ENCODE measurements around the gene BBX. TPM values are rescaled to one million over a fixed set of nuclear protein-coding genes. Genes with fewer than 3 reads are reported as not detected.

BBX gene
- total RNA-seq, 1 donor from 2014 or later: 62.3 TPM

DNA sequence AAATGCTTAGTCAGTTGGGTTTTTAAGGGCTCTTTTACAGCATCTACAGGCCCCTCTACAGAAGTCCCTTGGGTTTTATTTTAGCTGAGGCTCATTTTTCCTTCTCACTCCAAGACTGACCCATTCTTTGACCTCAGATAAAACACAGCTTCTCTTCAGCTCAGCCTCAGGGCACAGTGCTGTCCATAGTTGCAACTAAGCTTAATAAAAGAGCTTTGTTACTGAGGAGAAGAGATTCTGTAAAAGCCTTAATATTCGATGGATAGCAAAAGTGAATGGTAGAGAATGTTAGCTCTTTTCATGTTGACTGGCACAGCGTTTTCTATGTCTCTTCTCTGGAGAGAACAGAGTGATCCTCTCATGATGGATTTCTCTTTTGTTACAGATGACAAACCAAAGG, 277.9 kb downstream of the BBX start:
- H3K27ac ChIP-seq: no peak overlapping the region
- intact Hi-C loops (cut with DNase I): no loop called here
- TF ChIP-seq, protein P1, sequence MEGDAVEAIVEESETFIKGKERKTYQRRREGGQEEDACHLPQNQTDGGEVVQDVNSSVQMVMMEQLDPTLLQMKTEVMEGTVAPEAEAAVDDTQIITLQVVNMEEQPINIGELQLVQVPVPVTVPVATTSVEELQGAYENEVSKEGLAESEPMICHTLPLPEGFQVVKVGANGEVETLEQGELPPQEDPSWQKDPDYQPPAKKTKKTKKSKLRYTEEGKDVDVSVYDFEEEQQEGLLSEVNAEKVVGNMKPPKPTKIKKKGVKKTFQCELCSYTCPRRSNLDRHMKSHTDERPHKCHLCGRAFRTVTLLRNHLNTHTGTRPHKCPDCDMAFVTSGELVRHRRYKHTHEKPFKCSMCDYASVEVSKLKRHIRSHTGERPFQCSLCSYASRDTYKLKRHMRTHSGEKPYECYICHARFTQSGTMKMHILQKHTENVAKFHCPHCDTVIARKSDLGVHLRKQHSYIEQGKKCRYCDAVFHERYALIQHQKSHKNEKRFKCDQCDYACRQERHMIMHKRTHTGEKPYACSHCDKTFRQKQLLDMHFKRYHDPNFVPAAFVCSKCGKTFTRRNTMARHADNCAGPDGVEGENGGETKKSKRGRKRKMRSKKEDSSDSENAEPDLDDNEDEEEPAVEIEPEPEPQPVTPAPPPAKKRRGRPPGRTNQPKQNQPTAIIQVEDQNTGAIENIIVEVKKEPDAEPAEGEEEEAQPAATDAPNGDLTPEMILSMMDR (IDR thresholded peaks at IDR 0.05): no peak
- H3K4me1 ChIP-seq: peaks cover 26% of the 10 kb centered on the region
- H3K4me3 ChIP-seq: no peak overlapping the region
- no peak for DNase-seq
- no peaks in the 10 kb centered on the region for H3K9me3 ChIP-seq
- H3K36me3 ChIP-seq: peaks cover 64% of the 10 kb centered on the region
- no peak for ATAC-seq
- no peaks in the 10 kb centered on the region for H3K27me3 ChIP-seq

- H3K4me1 ChIP-seq: peaks cover 4% of the 10 kb centered on the region
- H3K36me3 ChIP-seq: peaks cover 86% of the 10 kb centered on the region
- H3K27ac ChIP-seq: no peak overlapping the region
- no peak for ATAC-seq
- no peaks in the 10 kb centered on the region for H3K9me3 ChIP-seq
- TF ChIP-seq, protein P1 (IDR thresholded peaks at IDR 0.05): no peak
- no peak for DNase-seq
- H3K27me3 ChIP-seq: no peaks in the 10 kb centered on the region
- no peak overlapping the region for H3K4me3 ChIP-seq
- intact Hi-C loops (cut with DNase I): no loop called here
Observed at GRCh38 chr3:107803170-107803569, 280.4 kb downstream of the BBX start.

DNA sequence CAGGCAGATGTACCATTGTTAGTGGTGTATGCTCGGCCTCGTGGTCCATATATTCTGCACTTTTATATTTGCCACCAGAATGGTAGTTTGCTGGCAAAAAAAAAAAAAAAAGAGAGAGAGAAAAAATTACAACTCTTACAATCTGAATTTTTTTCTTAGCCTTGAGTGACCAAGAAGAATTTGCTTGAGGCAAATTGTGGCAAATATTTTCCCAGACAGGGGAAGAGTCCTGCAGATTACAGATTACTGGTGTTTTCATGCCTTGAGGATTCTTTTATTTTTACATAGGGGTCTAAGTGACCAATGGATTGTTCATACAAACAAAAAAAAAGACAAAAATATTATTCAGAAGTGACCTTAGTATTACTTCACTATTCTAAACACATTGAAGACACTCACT, 283.3 kb downstream of the BBX start:
- no peaks in the 10 kb centered on the region for H3K27me3 ChIP-seq
- H3K4me1 ChIP-seq: no peaks in the 10 kb centered on the region
- DNase-seq (no peak), ATAC-seq (no peak)
- H3K9me3 ChIP-seq: no peaks in the 10 kb centered on the region
- H3K27ac ChIP-seq: no peak overlapping the region
- H3K36me3 ChIP-seq: peaks cover 72% of the 10 kb centered on the region
- no peak overlapping the region for H3K4me3 ChIP-seq
- TF ChIP-seq, protein P1 (IDR thresholded peaks at IDR 0.05): no peak
- intact Hi-C loops (cut with DNase I): no loop called here

DNA sequence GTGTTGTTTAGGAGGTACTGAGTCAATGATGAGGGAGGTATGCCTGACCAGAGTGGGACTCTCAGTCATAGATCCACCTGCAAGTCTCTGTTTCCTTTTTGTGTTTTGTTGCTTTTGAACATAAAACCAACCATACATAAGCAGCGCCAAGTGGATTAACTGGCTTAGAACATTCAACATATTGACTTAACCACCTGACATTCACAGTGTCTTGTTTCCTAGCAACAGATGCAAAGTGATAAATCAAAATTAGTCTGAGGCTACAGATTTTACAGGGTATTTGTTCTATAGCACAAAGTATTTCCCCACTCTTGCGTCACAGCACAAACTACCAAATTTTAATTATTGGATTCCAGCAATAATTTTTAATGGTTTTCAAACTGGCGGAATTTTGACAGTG, 283.8 kb downstream of the BBX start:
- Histone ChIP-seq H3K9me3 (no peaks in the 10 kb centered on the region), H3K4me3 (no peak overlapping the region), H3K27me3 (no peaks in the 10 kb centered on the region), H3K4me1 (no peaks in the 10 kb centered on the region), H3K27ac (no peak overlapping the region), H3K36me3 (peaks cover 67% of the 10 kb centered on the region)
- intact Hi-C loops (cut with DNase I): no loop called here
- TF ChIP-seq, protein P1 (IDR thresholded peaks at IDR 0.05): no peak
- no peak for ATAC-seq
- no peak for DNase-seq

DNA sequence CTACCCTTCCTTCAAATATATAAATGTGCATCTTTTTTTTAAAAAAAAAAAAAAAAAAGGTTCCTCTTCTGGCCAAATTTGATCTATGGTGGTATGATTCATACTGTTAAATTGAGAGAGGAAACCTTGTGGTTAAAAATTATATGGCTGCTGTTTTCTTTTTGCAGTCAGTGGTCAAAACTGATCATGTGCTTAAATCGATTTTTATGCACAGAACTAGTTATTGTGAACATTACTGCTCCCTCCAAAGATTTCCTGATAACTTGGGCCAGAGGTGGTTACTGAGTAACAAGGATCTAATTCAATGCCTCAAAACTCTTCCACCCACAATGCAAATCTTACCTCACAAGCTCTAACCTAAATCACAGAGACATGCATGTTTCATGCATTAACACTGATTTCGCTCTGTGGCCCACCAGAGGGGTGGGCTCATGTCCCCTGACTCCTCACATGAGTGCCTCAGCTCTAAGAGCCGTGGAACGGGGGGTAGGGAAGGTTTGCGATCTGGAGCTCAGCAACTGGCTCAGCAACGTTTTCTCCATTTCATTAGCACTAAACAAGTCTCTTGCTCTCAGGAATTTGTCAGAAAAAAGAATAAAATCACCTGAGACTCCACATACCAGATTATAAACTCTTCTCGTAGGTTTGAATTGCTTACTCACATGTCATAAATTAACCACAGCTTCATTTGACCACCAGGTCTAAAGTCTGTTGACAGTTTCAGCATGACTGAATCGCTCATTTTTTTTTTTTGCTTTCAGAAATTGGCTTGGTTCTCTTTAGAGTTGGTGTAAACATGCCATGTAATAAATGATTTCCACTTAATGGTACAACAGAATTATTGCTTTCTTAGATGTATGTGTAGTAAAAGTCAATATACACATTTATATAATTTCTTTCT, 287.7 kb downstream of the BBX start:
- H3K27me3 ChIP-seq: no peaks in the 10 kb centered on the region
- DNase-seq (no peak), ATAC-seq (no peak)
- TF ChIP-seq, protein P1 (IDR thresholded peaks at IDR 0.05): no peak
- H3K4me1 ChIP-seq: no peaks in the 10 kb centered on the region
- H3K9me3 ChIP-seq: no peaks in the 10 kb centered on the region
- intact Hi-C loops (cut with DNase I): no loop called here
- no peak overlapping the region for H3K27ac ChIP-seq
- no peak overlapping the region for H3K4me3 ChIP-seq
- H3K36me3 ChIP-seq: peaks cover 32% of the 10 kb centered on the region
